GM12878 (cell line): Measurements from ENCODE around the gene SLC12A7. TPM values are rescaled to one million over a fixed set of nuclear protein-coding genes. Genes with fewer than 3 reads are reported as not detected.
A peak's percentile ranks its signal among the peaks of the same experiment; 100 is the strongest.

Source experiments
- ATAC-seq: fragments of 200-7000 bp; cut with Tn5 transposase; 3 replicates; pipeline ENCODE4 v1.9.1; 2020; ENCODE audit warnings: mild to moderate bottlenecking, moderate library complexity
- BruUV-seq: library from RNA; stranded (reverse); fragments of 400-500 nt; replicated peaks from 2 replicates; lab custom pipeline; 2021; lab: Mats Ljungman, UMichigan
- CTCF ChIA-PET: fragments of 300-600 bp; sonication (Branson Sonifier 250); formaldehyde crosslinking; extraction: SDS; loops from one replicate; lab custom pipeline; 2021; ENCODE audit warnings: inconsistent platforms; lab: Yijun Ruan, JAX
- POLR2A ChIA-PET: fragments of 350-600 bp; formaldehyde crosslinking; extraction: SDS; loops from one replicate; lab custom pipeline; 2021; ENCODE audit warnings: inconsistent platforms; lab: Charles Lee
- RAD21 ChIA-PET: fragments of 300-600 bp; sonication (Branson Sonifier 250); formaldehyde crosslinking; loops from one replicate; lab custom pipeline; 2023; ENCODE audit warnings: antibody characterized with exemption; ENCODE audit not compliant: unreplicated experiment; lab: Charles Lee
- SMC1A ChIA-PET: fragments of 300-600 bp; sonication (Branson Sonifier 250); formaldehyde crosslinking; loops from one replicate; lab custom pipeline; 2023; ENCODE audit not compliant: unreplicated experiment, uncharacterized antibody; lab: Charles Lee
- DNase-seq: peaks from one replicate; pipeline ENCODE4 v3.0.0-alpha.2; 2011; ENCODE audit warnings: low read depth, low spot score
- FAIRE-seq: peaks from 3 replicates; lab custom pipeline; 2011; peaks lifted over from hg19 to GRCh38; lab: Jason Lieb, UNC
- H2AFZ ChIP-seq: 2 replicates; pipeline ENCODE4 v1.6.0; 2011; ENCODE audit warnings: low read depth, low read length, control low read depth; ENCODE audit not compliant: control insufficient read depth
- H3K27ac ChIP-seq: 2 replicates; pipeline ENCODE4 v1.5.1; 2011; ENCODE audit warnings: control low read depth; ENCODE audit not compliant: control insufficient read depth, insufficient read depth
- H3K27me3 ChIP-seq, 2 experiments: replicated peaks in 1 of 2; 2 replicates each; pipeline versions ENCODE4 v1.6.0 to v1.6.1; 2011; ENCODE audit warnings: low read length in 1 of 2; ENCODE audit not compliant: control insufficient read depth in 2 of 2, insufficient read depth in 2 of 2
- H3K36me3 ChIP-seq, 2 experiments: 2 replicates each; pipeline ENCODE4 v1.5.1; 2011; ENCODE audit warnings: low read length in 1 of 2; ENCODE audit not compliant: control insufficient read depth in 2 of 2, insufficient read depth in 2 of 2
- H3K4me1 ChIP-seq: 2 replicates; pipeline ENCODE4 v1.6.1; 2011; ENCODE audit warnings: mild to moderate bottlenecking, low read length, moderate library complexity, mixed read lengths; ENCODE audit not compliant: control insufficient read depth, insufficient read depth
- H3K4me2 ChIP-seq: 2 replicates; pipeline ENCODE4 v1.6.0; 2011; ENCODE audit warnings: control low read depth; ENCODE audit not compliant: control insufficient read depth, insufficient read depth
- H3K4me3 ChIP-seq: fragments of 200-600 bp; sonication (generic); 2 replicates; pipeline ENCODE4 v1.5.1; 2016
- H3K79me2 ChIP-seq: 2 replicates; pipeline ENCODE4 v1.6.0; 2011; ENCODE audit warnings: low read length; ENCODE audit not compliant: control insufficient read depth, insufficient read depth
- H3K9ac ChIP-seq: 2 replicates; pipeline ENCODE4 v1.8.0; 2011; ENCODE audit warnings: low read length, control low read depth, mixed read lengths; ENCODE audit not compliant: control insufficient read depth, insufficient read depth
- H3K9me3 ChIP-seq: replicated peaks from 3 replicates; pipeline ENCODE4 v1.5.1; 2011; ENCODE audit warnings: mild to moderate bottlenecking, low read length; ENCODE audit not compliant: control insufficient read depth, insufficient read depth
- H4K20me1 ChIP-seq: 2 replicates; pipeline ENCODE4 v1.6.0; 2011; ENCODE audit not compliant: control insufficient read depth, insufficient read depth
- ASH2L ChIP-seq: fragments of 300-600, 200-600 bp; sonication (generic); IDR thresholded peaks from 2 replicates; pipeline ENCODE4 v1.6.1; 2017; ENCODE audit warnings: low read depth, mild to moderate bottlenecking, borderline replicate concordance
- E2F8 ChIP-seq: fragments of 450-650 bp; IDR thresholded peaks from 2 replicates; pipeline ENCODE4 v1.6.1; 2018; ENCODE audit warnings: mild to moderate bottlenecking, low read depth, moderate library complexity; ENCODE audit not compliant: partially characterized antibody
- GATAD2B ChIP-seq: fragments of 450-650 bp; conservative IDR thresholded peaks from 2 replicates; pipeline ENCODE4 v1.6.1; 2017; ENCODE audit warnings: low read depth, mild to moderate bottlenecking, moderate library complexity
- MEF2A ChIP-seq: IDR thresholded peaks from 2 replicates; pipeline ENCODE4 v1.6.1; 2011; ENCODE audit warnings: low read depth, mild to moderate bottlenecking, low read length, moderate library complexity; ENCODE audit not compliant: insufficient read depth
- POLR2AphosphoS2 ChIP-seq: IDR thresholded peaks from 2 replicates; pipeline ENCODE4 v1.6.1; 2011; ENCODE audit warnings: low read depth, mild to moderate bottlenecking, low read length, improper control_type of control experiment, moderate library complexity
- SUPT20H ChIP-seq: IDR thresholded peaks from 2 replicates; pipeline ENCODE4 v1.6.1; 2011; ENCODE audit warnings: low read depth, mild to moderate bottlenecking, low read length, moderate library complexity, borderline replicate concordance; ENCODE audit not compliant: control insufficient read depth
- YY1 ChIP-seq: IDR thresholded peaks from 2 replicates; pipeline ENCODE4 v1.6.1; 2011; ENCODE audit warnings: low read depth, mild to moderate bottlenecking, low read length
- WGBS: methylation state at CpG from one replicate; pipeline ENCODE4 v1.1.6; 2016; ENCODE audit warnings: low lambda C conversion rate; ENCODE audit not compliant: insufficient replicate concordance, insufficient coverage; ENCODE audit errors: missing lambda C conversion rate; 5-methylcytosine and 5-hydroxymethylcytosine counted together
- in situ Hi-C: fragments of 300-500 bp; cut with MboI; formaldehyde crosslinking; loops from 9 replicates; pipeline ENCODE4 v1.14.3; 2018; ENCODE audit warnings: mixed read lengths
- intact Hi-C: fragments of 100-400 bp; cut with micrococcal nuclease; formaldehyde crosslinking; loops from one replicate; pipeline ENCODE4 v1.14.2; 2022; ENCODE audit not compliant: unreplicated experiment
- polyA plus RNA-seq, 11 experiments: library from polyadenylated mRNA; depleted of rRNA in 4 of 11; unstranded in 6 of 11; stranded (reverse) in 5 of 11; fragments of >200 nt; fragmentation: Nextera tagmentation in 4 of 11; fragmentation: Illumina TruSeq in 1 of 11; extraction: Ambion mirVana in 4 of 11; extraction: Trizol in 1 of 11; gene quantifications; 1 replicate in 1 of 11; 2 replicates in 10 of 11; pipeline versions ENCODE4 v1.2.1 to v1.2.3, GENCODE V29; 2011 to 2016; ENCODE audit warnings: inconsistent platforms in 2 of 11, missing spikeins in 2 of 11, low read depth in 1 of 11
- total RNA-seq, 4 experiments: library from RNA; depleted of rRNA in 3 of 4; stranded (reverse); fragments of >200 nt in 3 of 4; fragmentation: Illumina TruSeq in 1 of 4; extraction: Trizol in 1 of 4; gene quantifications; 2 replicates each; pipeline versions ENCODE4 v1.2.1 to v1.2.3, GENCODE V29; 2013 to 2021
- TF ChIP-seq, protein P1 (sequence below): IDR thresholded peaks from 2 replicates; pipeline ENCODE4 v1.6.1; 2012; ENCODE audit warnings: low read length, inconsistent platforms
- TF ChIP-seq, protein P2 (sequence below): fragments of 450-650 bp; IDR thresholded peaks from 2 replicates; pipeline ENCODE4 v1.6.1; 2017; ENCODE audit warnings: low read depth, mild to moderate bottlenecking, moderate library complexity

Gene SLC12A7
- total and polyA plus RNA-seq, 10 of the 15 experiments (the other 5 are each of a cell fraction or from before 2014, with no cell fraction given), result 0.10 to 10.0 (median 2.9) TPM

GRCh38 chr5:1101961-1102713 is 9.7 kb downstream of the SLC12A7 start:
- no peak overlapping the region for H2AFZ ChIP-seq
- no peak overlapping the region for H3K4me2 ChIP-seq
- CTCF ChIA-PET, result interaction anchor here (1.1 kb wide), 1 partner anchor 31 kb away, joined by 3 read pairs; no protein-coding TSS in a partner anchor
- ATAC-seq (0 out of 3 replicates have a peak, but pooled peaks have one; percentile 9), FAIRE-seq (no peak), DNase-seq (no peak)
- POLR2A ChIA-PET, result no interaction called here
- 32% methylated on average over 22 of the region's 23 CpGs for WGBS
- SMC1A ChIA-PET, result interaction anchor here (0.7 to 0.9 kb wide), 2 partner anchors 11 to 24 kb away, joined by 3 read pairs; no protein-coding TSS in a partner anchor
- H3K9ac ChIP-seq, result no peak overlapping the region
- RAD21 ChIA-PET, result interaction anchor here (1.0 kb wide), 1 partner anchor 36 kb away, joined by 3 read pairs; no protein-coding TSS in a partner anchor
- no peaks in the 10 kb centered on the region for H3K27me3 ChIP-seq
- no peak overlapping the region for H3K4me3 ChIP-seq
- no peaks in the 10 kb centered on the region for H3K4me1 ChIP-seq
- in situ Hi-C loops (loop anchor here (5.0 kb wide), 1 partner anchor 90 kb away; no protein-coding TSS in a partner anchor), intact Hi-C loops (no loop called here)
- H3K36me3 ChIP-seq, result no peaks in the 10 kb centered on the region
- no peaks in the 10 kb centered on the region for H4K20me1 ChIP-seq
- no TSS peak for BruUV-seq
- TF ChIP-seq GATAD2B (no peak), ASH2L (no peak), YY1 (no peak), MEF2A (no peak), POLR2AphosphoS2 (no peak), E2F8 (no peak), SUPT20H (no peak)
- TF ChIP-seq, protein P1, sequence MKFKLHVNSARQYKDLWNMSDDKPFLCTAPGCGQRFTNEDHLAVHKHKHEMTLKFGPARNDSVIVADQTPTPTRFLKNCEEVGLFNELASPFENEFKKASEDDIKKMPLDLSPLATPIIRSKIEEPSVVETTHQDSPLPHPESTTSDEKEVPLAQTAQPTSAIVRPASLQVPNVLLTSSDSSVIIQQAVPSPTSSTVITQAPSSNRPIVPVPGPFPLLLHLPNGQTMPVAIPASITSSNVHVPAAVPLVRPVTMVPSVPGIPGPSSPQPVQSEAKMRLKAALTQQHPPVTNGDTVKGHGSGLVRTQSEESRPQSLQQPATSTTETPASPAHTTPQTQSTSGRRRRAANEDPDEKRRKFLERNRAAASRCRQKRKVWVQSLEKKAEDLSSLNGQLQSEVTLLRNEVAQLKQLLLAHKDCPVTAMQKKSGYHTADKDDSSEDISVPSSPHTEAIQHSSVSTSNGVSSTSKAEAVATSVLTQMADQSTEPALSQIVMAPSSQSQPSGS, result no peak
- TF ChIP-seq, protein P2, sequence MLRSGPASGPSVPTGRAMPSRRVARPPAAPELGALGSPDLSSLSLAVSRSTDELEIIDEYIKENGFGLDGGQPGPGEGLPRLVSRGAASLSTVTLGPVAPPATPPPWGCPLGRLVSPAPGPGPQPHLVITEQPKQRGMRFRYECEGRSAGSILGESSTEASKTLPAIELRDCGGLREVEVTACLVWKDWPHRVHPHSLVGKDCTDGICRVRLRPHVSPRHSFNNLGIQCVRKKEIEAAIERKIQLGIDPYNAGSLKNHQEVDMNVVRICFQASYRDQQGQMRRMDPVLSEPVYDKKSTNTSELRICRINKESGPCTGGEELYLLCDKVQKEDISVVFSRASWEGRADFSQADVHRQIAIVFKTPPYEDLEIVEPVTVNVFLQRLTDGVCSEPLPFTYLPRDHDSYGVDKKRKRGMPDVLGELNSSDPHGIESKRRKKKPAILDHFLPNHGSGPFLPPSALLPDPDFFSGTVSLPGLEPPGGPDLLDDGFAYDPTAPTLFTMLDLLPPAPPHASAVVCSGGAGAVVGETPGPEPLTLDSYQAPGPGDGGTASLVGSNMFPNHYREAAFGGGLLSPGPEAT, result no peak
- H3K79me2 ChIP-seq, result no peaks in the 10 kb centered on the region; the same call in 1 of the 2 replicates
- H3K27ac ChIP-seq, result no peak overlapping the region
- H3K9me3 ChIP-seq, result no peaks in the 10 kb centered on the region
